Ishikawa (cell line): ENCODE results near the gene SLC12A4.

Experiments used
- CREB1 ChIP-seq: IDR thresholded peaks from 2 replicates; pipeline ENCODE4 v1.6.1; 2012; ENCODE audit warnings: low read depth
- EGR1 ChIP-seq: IDR thresholded peaks from 2 replicates; pipeline ENCODE4 v1.6.1; 2012
- EP300 ChIP-seq: IDR thresholded peaks from 2 replicates; pipeline ENCODE4 v1.6.1; 2012; ENCODE audit warnings: borderline replicate concordance
- FOXM1 ChIP-seq: IDR thresholded peaks from 2 replicates; pipeline ENCODE4 v1.6.1; 2012; ENCODE audit warnings: low read depth, borderline replicate concordance
- NFIC ChIP-seq: IDR thresholded peaks from 2 replicates; pipeline ENCODE4 v1.6.1; 2012
- RAD21 ChIP-seq: IDR thresholded peaks from 2 replicates; pipeline ENCODE4 v1.6.1; 2012; ENCODE audit warnings: low read depth
- REST ChIP-seq: IDR thresholded peaks from 2 replicates; pipeline ENCODE4 v1.6.1; 2012; ENCODE audit warnings: low read depth, mild to moderate bottlenecking
- TAF1 ChIP-seq: IDR thresholded peaks from 2 replicates; pipeline ENCODE4 v1.6.1; 2012; ENCODE audit warnings: low read depth, mild to moderate bottlenecking
- TCF12 ChIP-seq: IDR thresholded peaks from 2 replicates; pipeline ENCODE4 v1.6.1; 2012; ENCODE audit warnings: low read depth
- TEAD4 ChIP-seq: IDR thresholded peaks from 2 replicates; pipeline ENCODE4 v1.6.1; 2012
- YY1 ChIP-seq: IDR thresholded peaks from 2 replicates; pipeline ENCODE4 v1.6.1; 2012; ENCODE audit warnings: low read depth
- ZBTB7A ChIP-seq: IDR thresholded peaks from 2 replicates; pipeline ENCODE4 v1.6.1; 2012; ENCODE audit warnings: low read depth
- TF ChIP-seq, protein P1 (sequence below): IDR thresholded peaks from 2 replicates; pipeline ENCODE4 v1.6.1; 2012

GRCh38 chr16:67923414-67924116 lies 44.9 kb downstream of the SLC12A4 start:
- TF ChIP-seq TEAD4 (no peak), EGR1 (no peak), TCF12 (no peak), REST (no peak), TAF1 (no peak), ZBTB7A (no peak), NFIC (no peak), YY1 (no peak), EP300 (no peak), CREB1 (no peak), RAD21 (no peak), FOXM1 (no peak)
- TF ChIP-seq, protein P1, sequence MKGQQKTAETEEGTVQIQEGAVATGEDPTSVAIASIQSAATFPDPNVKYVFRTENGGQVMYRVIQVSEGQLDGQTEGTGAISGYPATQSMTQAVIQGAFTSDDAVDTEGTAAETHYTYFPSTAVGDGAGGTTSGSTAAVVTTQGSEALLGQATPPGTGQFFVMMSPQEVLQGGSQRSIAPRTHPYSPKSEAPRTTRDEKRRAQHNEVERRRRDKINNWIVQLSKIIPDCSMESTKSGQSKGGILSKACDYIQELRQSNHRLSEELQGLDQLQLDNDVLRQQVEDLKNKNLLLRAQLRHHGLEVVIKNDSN = no peak
